WTC11 (cell line): ENCODE measurements around the gene NANOGP8.

Experiments
- CTCF ChIP-seq: fragments of 200-600 bp; IDR thresholded peaks from 2 replicates; pipeline ENCODE4 v1.8.0; 2022; ENCODE audit warnings: antibody characterized with exemption
- FOXK1 ChIP-seq: sonication (generic); formaldehyde crosslinking; IDR thresholded peaks from 2 replicates; pipeline ENCODE4 v1.8.0; 2022; ENCODE audit warnings: mild to moderate bottlenecking, moderate library complexity, missing genetic modification reagents
- PRRX2 ChIP-seq: fragments of 250-450 bp; sonication (Bioruptor Pico); IDR thresholded peaks from 2 replicates; pipeline ENCODE4 v1.8.0; 2021; ENCODE audit warnings: mild to moderate bottlenecking
- STAT6 ChIP-seq: sonication (generic); formaldehyde crosslinking; conservative IDR thresholded peaks from 2 replicates; pipeline ENCODE4 v1.8.1; 2023; ENCODE audit warnings: mild to moderate bottlenecking, low read depth, missing genetic modification reagents, moderate library complexity

GRCh38 chr15:35068846-35069475, 16.1 kb downstream of the NANOGP8 start:
- TF ChIP-seq CTCF (no peak), STAT6 (CRISPR knock-in tag) (no peak), PRRX2 (no peak), FOXK1 (CRISPR knock-in tag) (no peak)
